Nephron progenitor cell (in vitro differentiated cells): Measurements from ENCODE around the gene RFXANK.

Source experiments
- DNase-seq: peaks from one replicate; pipeline ENCODE4 v3.0.0; 2021
- H3K27ac Mint-ChIP-seq: 2 replicates; pipeline ENCODE4 v1.8.0; 2021; ENCODE audit warnings: mild to moderate bottlenecking, moderate library complexity, mixed read lengths
- H3K27me3 Mint-ChIP-seq: 2 replicates; pipeline ENCODE4 v1.8.0; 2021; ENCODE audit warnings: mild to moderate bottlenecking, low read depth, mixed read lengths; ENCODE audit not compliant: poor library complexity
- H3K36me3 Mint-ChIP-seq: 2 replicates; pipeline ENCODE4 v1.8.0; 2021; ENCODE audit warnings: low read depth, mixed read lengths
- H3K4me1 Mint-ChIP-seq: 2 replicates; pipeline ENCODE4 v1.8.0; 2021; ENCODE audit warnings: mixed read lengths
- H3K4me3 Mint-ChIP-seq: 2 replicates; pipeline ENCODE4 v1.8.0; 2021; ENCODE audit warnings: mild to moderate bottlenecking, moderate library complexity, mixed read lengths
- H3K9me3 Mint-ChIP-seq: 2 replicates; pipeline ENCODE4 v1.8.0; 2021; ENCODE audit warnings: mild to moderate bottlenecking, moderate library complexity, mixed read lengths
- CTCF ChIP-seq: fragments of 200-600 bp; sonication (generic); IDR thresholded peaks from 2 replicates; pipeline ENCODE4 v1.5.0; 2021; ENCODE audit warnings: antibody characterized with exemption

Gene RFXANK

GRCh38 chr19:19209372-19209771, 17.3 kb downstream of the RFXANK start:
- Mint-ChIP-seq H3K4me3 (no peak overlapping the region), H3K9me3 (no peaks in the 10 kb centered on the region), H3K27ac (no peak overlapping the region), H3K27me3 (peaks cover 96% of the 10 kb centered on the region), H3K4me1 (no peaks in the 10 kb centered on the region), H3K36me3 (no peaks in the 10 kb centered on the region)
- TF ChIP-seq CTCF: no peak
- no peak for DNase-seq

- H3K27me3 Mint-ChIP-seq: peaks cover 96% of the 10 kb centered on the region
- peak; percentile 65 for DNase-seq
Measured at GRCh38 chr19:19211499-19212420, 19.7 kb downstream of the RFXANK start, which contains the start of gene NCAN. Gene NCAN, plus strand, starts transcription at chr19:19211958. Its CDS starts 4,996 bp downstream, at chr19:19216954.

GRCh38 chr19:19212916-19213315, 20.9 kb downstream of the RFXANK start:
- no peaks in the 10 kb centered on the region for H3K36me3 Mint-ChIP-seq
- DNase-seq: no peak
- no peaks in the 10 kb centered on the region for H3K4me1 Mint-ChIP-seq
- peaks cover 7% of the 10 kb centered on the region for H3K9me3 Mint-ChIP-seq
- TF ChIP-seq CTCF: no peak
- H3K4me3 Mint-ChIP-seq: no peak overlapping the region
- H3K27ac Mint-ChIP-seq: no peak overlapping the region
- H3K27me3 Mint-ChIP-seq: peaks cover 94% of the 10 kb centered on the region

More at GRCh38 chr19:19211499-19212420, 19.7 kb downstream of the RFXANK start, which contains the start of gene NCAN:
- Mint-ChIP-seq H3K27ac (no peak within 1 kb of the TSS), H3K4me1 (no peaks in the 10 kb centered on the region), H3K9me3 (no peaks in the 10 kb centered on the region), H3K4me3 (no peak within 1 kb of the TSS), H3K36me3 (no peaks in the 10 kb centered on the region)
- TF ChIP-seq CTCF: no peak

GRCh38 chr19:19213426-19214158, 21.5 kb downstream of the RFXANK start:
- Mint-ChIP-seq H3K27ac (no peak overlapping the region), H3K27me3 (peaks cover 93% of the 10 kb centered on the region), H3K36me3 (no peaks in the 10 kb centered on the region), H3K4me1 (no peaks in the 10 kb centered on the region), H3K9me3 (peaks cover 7% of the 10 kb centered on the region), H3K4me3 (no peak overlapping the region)
- DNase-seq: no peak
- TF ChIP-seq CTCF: no peak

GRCh38 chr19:19214159-19214490, 22.1 kb downstream of the RFXANK start:
- H3K27ac Mint-ChIP-seq: no peak overlapping the region
- H3K4me1 Mint-ChIP-seq: no peaks in the 10 kb centered on the region
- TF ChIP-seq CTCF: no peak
- H3K9me3 Mint-ChIP-seq: peaks cover 7% of the 10 kb centered on the region
- no peaks in the 10 kb centered on the region for H3K36me3 Mint-ChIP-seq
- no peak overlapping the region for H3K4me3 Mint-ChIP-seq
- DNase-seq: no peak
- H3K27me3 Mint-ChIP-seq: peaks cover 93% of the 10 kb centered on the region
